AG08395 (cell line): ENCODE data around the gene RSPO3.

Experiments
- DNase-seq: peaks from one replicate; pipeline ENCODE4 v3.0.0; 2012; ENCODE audit warnings: mixed read lengths, low spot score

The RSPO3 gene

GRCh38 chr6:127111526-127111925, 6.9 kb upstream of the RSPO3 start:
- no peak for DNase-seq

GRCh38 chr6:127114214-127114760, 4.2 kb upstream of the RSPO3 start:
- DNase-seq, result no peak

GRCh38 chr6:127115084-127115655, 3.3 kb upstream of the RSPO3 start:
- DNase-seq, result no peak

GRCh38 chr6:127115746-127116145, 2.7 kb upstream of the RSPO3 start:
- no peak for DNase-seq

- DNase-seq, result no peak
Measured at GRCh38 chr6:127117979-127118297, 533 bp upstream of the RSPO3 start.

- DNase-seq, result no peak
Measured at GRCh38 chr6:127119102-127120022, 891 bp downstream of the RSPO3 start.

GRCh38 chr6:127120023-127120786, 1.7 kb downstream of the RSPO3 start:
- DNase-seq, result no peak

- peak; percentile 79 for DNase-seq
Measured at GRCh38 chr6:127120787-127121636, 2.5 kb downstream of the RSPO3 start.

- no peak for DNase-seq
Measured at GRCh38 chr6:127121637-127121960, 3.1 kb downstream of the RSPO3 start.

GRCh38 chr6:127124172-127124571, 5.7 kb downstream of the RSPO3 start:
- DNase-seq, result no peak

- no peak for DNase-seq
Measured at GRCh38 chr6:127124680-127125079, 6.2 kb downstream of the RSPO3 start.

- no peak for DNase-seq
Measured at GRCh38 chr6:127128066-127128465, 9.6 kb downstream of the RSPO3 start.

- no peak for DNase-seq
Measured at GRCh38 chr6:127129251-127129650, 10.8 kb downstream of the RSPO3 start.

- DNase-seq, result no peak
Measured at GRCh38 chr6:127131275-127131674, 12.8 kb downstream of the RSPO3 start.

GRCh38 chr6:127131772-127132376, 13.4 kb downstream of the RSPO3 start:
- no peak for DNase-seq

GRCh38 chr6:127134136-127134535, 15.7 kb downstream of the RSPO3 start:
- no peak for DNase-seq

- no peak for DNase-seq
Measured at GRCh38 chr6:127136786-127137185, 18.3 kb downstream of the RSPO3 start.

- DNase-seq, result peak; percentile 79
Measured at GRCh38 chr6:127146932-127147331, 28.5 kb downstream of the RSPO3 start.

- DNase-seq, result no peak
Measured at GRCh38 chr6:127147534-127147933, 29.1 kb downstream of the RSPO3 start.

GRCh38 chr6:127148511-127148910, 30.0 kb downstream of the RSPO3 start:
- peak; percentile 6 for DNase-seq

GRCh38 chr6:127154509-127154908, 36.0 kb downstream of the RSPO3 start:
- DNase-seq, result no peak
